NCI-H2227 (cell line): ENCODE measurements around the gene RPL22.

Experiments used
- DNase-seq: peaks from one replicate; lab custom pipeline; 2025; ENCODE audit not compliant: unreplicated experiment; lab: John Stamatoyannopoulos, UW

The RPL22 gene

DNA sequence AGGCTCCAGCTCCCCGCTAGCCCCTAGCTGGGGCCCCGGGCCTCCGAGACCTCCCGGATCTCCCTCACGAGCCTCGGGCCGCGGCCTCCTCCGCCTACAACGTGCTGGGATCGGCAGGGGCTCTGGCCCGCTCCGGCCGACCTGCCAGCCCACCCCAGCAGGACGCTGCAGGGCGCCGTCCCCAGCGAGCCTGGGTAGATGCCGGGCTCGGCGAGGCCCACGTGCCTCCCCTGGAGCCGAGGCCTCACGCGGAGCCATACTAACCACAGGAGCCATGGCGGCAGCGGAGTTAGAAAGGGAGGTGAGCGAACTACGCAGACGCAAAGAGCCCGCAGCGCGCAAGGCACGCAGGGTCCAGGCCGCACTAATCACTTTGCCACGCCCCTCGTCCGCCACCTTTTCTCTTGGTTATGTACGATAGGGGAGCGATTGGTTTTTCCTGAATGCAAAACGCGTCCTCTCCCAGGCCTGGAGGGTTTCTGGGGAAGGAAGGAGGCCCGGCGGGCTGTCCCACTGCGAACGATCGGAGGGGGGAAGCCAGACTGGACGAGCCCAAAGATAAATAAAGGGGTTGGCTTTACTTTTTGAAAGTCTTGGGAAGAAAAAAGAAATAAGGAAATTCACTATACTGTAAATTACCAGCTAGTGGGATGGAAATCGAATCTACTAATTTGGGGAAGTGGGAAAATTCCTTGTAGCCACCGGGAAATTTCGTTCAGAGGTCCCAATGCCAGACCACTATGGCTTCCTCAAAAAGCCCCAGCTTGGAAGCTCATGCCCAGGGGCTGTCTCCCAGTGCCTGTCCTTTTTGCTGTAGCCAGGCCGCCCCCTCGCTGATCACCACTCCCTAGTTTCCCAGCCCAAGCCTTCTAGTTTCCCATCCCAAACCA lies at the start of gene RPL22:
Gene RPL22 (minus strand): TSS at position 298 of the 890 bp plus-strand sequence. CDS start 22 bp downstream, at position 276.
- DNase-seq: peak; percentile 99

DNA sequence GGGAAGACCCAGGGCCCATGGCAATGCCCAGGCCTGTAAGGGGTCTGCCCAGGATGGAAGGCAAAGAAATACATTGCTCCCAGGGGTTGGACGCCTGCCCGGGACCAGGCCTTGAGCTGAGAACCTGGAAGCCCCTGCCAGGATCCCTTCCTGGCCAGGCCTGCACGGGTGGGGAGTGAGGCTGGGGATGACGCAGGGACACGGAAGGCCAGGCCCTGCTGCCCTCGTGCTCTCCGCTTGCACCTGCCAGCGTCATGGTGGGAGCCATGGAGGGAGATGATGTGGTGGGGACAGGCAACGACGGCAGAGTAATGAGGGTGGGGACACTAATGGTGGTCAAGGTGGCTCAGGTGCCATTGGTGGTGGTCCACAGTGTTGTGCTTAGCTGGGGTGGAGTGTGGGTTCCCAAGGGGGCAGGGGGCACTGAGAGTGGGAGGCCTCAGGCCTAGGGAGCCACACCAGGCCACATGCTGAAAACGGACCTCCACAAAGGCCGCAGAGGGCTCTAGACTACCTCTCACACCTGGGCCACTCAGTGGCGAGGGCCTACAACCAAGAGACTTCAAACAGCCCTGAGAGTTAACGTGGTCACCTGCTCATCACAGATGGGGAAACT lies 48.9 kb upstream of the RPL22 start:
- no peak for DNase-seq

DNA sequence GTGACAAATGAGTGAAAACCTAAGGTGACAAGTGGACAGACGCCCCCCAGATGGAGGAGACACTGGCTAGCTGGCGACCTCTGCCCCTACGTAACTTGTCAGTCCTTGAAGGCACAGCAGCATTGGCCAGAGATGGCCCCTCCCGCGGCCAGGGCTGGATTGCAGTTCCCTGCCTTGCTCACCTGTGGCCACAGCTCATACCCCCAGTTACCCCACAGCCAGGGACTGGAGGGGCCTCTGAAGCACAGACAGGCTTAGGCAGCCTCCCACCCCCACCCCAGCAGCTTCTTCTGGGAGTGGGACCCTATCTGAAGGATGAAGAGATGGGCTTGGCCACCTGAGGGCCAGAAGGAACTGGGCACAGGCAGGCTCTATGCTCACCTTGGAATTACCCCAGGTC lies 48.3 kb upstream of the RPL22 start:
- DNase-seq: no peak

DNA sequence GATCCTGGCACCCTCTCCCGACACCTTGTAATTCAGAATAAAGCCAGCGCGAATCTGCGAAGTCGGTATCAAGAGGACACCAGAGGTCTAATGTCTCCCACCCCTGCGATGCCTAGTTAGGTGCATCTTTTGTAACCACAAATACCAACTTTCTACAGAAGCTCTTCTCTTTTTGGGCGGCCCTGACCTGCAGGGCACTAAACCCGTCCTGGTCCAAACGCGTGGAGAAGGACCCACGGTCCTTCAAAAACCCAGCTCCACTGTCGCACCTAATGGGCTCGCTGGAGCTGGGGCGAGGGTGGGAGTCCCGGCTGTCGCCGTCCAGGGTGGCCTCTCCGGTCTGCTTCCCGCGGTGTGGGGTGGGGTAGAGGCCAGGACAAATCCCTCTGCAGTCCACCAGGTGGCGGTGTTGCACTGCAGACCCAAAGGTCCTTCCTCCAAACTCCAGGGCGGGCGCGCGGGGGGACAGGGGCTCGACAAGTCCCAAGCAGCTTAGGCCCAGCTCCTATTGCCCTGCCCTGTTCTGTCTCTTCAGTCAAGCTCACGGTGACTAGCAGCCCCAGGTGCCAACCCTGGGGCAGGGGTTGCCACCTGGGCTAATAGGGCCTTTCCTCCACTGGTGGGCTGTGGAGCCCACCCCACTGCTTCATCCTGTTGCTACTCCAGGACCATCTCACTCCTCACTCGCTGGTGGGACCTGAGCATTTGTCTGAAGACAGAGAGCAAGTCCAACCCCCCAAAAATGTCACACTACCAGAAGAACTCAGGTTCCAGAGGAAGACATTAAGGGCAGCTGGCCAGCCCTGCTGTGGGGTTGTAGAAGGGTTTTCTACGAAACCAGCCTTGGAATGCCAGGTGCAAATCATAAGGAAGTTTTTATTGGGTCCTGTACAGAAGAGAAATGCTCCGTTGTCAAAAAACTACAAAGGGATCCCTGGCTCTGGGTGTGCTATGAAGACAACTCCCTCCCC lies 47.4 kb upstream of the RPL22 start:
- DNase-seq: peak; percentile 90

DNA sequence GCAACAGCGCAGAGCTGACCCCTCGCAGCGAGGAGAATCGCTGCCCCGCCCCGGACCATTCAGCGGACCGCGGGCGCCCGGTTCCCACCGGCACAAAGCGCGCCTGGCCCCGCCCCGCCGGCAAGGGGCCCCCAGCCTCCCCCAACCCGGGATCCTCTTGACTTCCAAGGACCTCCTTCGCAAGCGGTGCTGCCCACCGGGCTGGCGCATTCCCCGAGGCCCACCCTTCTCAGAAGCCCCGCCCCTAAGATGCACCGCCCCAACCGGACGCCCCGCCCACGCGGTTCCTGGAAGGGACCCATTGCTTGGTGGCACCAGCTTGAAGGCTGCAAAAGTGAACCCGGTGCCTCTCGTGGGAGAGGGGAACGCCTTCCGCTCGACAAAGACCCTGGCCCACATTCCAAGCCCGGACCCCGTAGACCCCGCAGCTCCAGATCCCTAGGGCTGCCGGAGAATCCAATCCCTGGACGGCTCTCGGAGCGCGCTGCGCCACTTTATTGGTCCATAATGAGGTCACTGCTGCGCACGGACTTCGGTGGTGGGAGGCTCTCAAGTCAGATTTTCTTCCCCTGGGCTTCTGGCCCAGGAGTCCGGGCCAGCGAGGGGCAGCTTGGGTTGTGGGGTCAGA lies 46.6 kb upstream of the RPL22 start:
- peak; percentile 97 for DNase-seq

DNA sequence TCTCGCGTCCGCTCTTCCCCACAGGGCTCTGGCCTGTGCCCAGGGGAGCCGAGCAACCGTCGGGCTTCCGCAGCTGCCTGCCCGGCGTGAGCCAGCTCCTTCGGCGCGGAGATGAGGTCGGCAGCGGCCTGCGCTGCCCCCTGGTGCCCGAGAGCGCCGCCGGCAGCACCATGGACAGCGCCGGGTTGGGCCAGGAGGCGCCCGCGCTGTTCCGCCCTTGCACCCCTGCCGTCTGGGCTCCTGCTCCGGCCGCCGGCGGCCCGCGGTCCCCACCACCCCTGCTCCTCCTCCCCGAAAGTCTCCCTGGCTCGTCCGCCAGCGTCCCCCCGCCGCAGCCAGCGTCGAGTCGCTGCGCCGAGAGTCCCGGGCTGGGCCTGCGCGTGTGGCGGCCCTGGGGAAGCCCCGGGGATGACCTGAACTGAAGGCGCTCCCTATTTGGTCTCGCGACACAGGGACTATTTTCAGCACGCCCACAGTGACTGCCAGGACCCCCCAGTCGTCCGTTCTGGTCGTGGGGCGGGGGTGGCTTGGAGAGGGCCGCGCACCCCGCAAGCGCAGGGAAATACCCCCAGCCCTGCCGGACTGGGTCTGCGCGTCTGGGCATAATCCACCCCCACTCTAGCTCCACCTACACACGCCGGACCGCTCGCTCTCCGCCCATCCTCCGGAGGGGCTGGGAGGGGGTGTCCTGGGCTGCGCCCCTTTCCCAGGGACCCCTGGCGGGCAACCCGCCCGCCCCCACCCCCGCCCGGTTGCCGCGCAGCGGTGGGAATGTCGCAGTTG lies 45.9 kb upstream of the RPL22 start:
- peak; percentile 90 for DNase-seq

DNA sequence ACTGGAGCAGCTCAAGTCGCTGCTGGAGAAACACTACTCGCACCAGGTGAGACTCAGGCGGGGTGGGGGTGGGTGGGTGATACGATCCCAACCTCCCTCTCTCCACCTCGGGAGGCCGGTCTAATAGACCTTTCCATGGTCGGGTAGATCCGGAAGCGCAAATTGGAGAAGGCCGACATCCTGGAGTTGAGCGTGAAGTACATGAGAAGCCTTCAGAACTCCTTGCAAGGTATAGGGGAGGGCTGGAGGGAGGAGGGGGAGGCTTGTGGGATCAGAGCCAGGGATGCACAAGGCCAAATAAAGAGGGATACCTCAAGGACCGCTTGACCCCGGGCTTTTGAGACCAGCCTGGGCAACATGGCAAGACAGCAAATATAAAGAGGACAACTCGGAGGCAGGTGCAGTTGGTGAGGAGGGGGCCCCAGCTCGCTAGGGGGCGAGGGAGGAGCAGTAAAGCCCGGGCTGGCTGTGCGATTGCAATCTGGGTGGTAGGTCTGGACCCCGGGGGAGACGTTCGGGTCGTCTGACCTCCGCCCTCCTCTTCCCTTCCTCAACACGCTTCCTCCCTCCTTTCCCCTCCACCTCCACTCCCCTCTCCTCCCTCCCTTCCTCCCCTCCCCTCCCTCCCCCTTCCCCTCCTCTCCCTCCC lies 45.1 kb upstream of the RPL22 start:
- DNase-seq: no peak

DNA sequence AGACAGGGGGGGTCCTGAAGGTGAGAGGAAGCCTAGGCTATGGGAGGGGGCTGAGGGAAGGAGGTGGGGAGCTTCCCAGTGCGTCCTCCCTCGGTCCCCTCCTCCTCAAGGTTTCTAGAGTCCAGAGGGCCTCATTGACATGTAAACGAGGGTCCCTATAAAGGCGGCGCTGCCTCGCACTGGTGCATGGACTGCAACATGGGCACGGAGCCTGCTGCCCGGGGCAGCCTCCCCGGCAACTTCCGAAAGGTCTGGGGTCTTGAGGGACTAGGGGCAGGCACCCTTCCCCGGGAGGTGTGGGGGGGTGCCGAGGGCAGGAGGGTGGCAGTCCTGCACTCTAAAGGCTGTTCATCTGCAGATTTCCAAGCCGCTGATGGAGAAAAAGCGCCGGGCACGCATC lies 44.6 kb upstream of the RPL22 start, which contains the start of gene HES3:
Gene HES3 (plus strand): TSS at position 187 of the 400 bp plus-strand sequence. CDS start 187 bp downstream, at position 374.
- no peak for DNase-seq

DNA sequence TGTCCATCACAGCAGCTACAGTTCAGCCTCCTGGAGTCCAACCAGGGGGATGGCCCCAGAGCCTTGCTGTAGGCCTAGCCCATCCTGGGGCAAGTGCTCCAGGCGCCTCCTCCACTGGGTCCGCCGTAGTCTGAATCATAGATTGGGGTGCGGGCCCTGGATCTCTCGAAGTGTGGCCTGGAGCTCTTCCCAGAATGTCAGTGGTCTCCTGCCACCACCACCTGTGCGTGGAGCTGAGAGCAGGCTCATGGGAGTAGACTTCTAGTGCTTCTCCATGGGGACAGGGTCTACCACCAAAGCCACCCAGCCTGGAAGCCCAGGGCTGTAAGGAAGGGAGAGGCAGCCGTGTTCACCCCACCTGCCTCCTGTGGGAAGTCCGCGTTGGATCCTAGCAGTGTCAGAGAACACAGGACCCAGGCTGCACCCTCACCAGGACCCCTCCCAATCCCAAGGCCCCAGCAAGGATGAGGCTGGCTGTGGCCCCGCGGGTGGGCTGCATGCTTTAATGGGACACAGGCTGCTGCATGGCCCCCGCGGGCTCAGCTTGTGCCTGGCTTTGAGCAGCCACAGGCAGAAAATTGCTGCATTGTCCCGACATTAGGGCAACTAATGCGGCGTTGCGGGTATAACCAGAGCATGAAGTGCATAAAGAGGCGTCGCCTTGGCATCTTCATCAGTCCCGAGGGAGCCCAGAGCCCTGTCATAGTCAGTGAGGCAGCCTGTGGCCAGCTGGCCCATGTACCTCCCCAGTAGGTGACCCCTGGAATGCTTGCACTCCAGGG lies 43.8 kb upstream of the RPL22 start:
- DNase-seq: no peak

DNA sequence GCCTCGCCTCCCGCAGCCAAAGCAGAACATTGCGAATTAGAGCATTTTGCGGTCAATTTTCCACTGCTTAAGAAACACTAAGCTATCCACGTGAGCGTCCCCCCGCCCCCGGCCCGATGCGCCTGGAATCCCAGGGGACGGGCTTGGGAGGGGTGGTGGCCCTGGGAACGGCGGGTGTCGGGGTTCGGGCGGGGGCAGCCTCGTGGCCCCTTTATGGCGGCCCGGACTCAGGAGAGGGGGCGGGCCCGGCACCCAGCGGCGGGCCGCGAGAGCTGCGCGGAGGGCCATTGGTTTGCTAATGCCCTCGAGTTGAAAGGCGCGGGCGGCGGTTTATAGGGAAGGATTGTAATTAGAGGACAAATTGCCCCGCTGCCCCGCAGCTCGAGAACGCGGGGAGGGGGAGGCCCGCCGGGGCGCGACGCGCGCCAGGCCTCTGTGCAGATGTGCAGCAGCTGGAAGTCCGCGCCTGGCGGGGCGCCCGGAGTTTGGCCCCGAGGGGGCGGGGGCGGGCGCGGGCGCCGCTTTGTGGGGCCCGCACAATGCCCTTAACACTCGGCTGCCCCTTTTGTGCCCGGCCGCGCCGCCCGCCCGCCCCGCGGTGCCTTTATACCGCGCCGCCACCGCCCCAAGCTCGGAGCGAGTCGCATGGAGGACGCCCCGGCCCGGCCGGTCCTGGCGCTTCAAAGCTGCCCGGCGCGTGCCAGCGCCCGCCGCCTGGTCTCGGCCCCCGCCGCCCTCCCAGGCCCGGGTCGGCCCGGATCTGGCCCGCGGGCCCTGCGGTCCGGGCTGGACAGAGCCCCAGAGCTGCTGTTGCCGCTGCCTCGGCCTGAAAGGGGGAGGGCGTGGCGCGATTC lies 42.7 kb upstream of the RPL22 start:
- peak; percentile 61 for DNase-seq

DNA sequence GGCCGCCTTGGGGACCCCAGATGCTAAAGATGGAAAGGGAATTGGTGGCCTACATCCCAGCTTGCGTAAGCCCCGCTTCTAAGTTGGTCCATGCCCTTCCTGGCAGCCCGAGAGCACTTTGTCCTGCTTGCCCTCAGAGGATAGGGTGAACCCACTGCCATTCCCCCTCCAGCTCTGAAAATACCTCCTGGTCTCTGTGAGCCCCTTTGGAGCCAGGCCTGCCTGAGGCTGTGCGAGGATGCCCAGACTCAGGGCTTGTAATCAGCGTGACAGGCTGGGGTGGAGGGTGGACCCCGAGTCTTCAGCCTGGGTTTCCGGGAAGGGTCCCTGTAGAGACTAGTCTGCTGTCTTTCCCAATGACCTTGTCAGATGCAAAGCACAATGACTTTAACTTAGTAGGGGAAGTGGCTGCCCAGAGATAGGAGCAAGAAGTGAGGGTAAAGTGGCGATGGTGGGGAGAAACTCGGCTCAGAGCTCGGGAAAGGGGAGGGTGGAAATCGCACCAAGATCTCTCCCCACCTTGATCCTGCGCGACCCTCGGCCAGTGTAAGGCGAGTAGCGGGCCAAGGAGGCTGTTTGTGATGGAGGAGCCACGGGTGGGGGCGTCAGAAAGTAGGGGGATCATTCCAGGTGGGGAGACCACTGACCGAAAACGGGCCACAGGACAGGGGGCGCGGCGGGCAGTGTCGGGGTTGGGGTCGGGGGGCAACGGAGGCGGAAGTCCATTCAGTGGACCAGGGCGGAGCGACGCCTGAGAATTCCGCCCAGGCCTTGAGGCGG lies 41.9 kb upstream of the RPL22 start:
- DNase-seq: no peak

DNA sequence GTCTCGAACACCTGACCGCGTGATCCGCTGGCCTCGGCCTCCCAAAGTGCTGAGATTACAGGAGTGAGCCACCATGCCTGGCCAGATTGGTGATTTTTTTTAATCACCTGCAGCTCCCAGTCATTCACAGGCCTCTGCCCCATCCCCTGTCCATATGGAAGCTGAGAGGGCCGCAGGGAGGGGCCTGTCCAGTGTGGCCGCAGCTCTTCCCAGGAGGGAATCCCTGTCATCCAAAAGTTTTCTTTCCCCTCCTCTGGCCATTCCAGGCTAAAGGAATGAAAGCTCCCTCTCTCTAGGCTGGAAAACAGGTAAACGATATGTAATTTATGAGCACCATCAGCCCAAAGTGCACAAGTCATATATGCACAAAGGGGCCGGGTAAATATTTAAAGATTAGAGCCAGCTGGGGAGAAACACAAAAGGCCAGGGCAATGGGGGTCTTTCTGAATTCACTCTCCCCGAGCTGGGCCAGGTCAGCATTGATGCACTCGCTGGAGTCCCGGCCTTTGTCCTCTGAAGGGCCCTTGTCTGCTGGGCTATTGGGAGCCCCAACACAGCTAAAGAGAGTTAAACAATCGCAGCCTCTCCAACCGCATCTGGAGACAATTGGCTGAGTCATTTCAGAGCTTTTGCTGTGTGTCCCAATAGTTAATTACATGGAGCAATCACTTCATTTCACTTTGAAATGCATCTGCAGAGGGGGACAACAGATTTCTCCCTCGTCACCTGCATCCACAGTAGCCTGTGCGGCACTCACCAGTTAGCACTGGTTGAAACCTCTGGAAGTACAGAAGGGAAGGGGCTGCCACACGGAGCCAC lies 40.8 kb upstream of the RPL22 start:
- peak; percentile 58 for DNase-seq

DNA sequence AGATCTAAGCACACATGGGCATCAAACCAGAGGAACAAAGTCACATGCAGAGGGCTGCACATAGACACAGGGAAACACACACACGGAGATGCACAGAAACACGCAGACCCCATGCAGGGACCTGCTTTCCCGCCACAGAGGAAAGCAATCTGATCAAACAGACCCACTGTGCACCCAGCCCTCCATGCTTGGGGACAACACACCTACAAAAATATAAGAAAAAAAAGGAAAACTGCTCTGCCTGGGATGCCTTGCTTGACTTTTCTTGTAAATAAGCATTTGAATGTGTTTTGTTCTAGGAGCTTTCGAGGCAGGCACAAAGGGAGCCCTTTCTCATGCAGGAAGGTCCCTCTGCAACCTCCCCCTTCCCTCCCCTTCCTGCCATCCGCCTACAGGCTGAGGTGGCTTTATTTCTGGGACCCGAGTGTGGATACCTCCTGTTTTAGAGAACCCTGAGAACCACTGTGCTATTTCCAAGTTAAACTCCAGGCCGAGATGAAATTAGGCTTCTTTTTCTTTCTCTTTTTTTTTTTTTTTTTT lies 39.9 kb upstream of the RPL22 start:
- DNase-seq: no peak

DNA sequence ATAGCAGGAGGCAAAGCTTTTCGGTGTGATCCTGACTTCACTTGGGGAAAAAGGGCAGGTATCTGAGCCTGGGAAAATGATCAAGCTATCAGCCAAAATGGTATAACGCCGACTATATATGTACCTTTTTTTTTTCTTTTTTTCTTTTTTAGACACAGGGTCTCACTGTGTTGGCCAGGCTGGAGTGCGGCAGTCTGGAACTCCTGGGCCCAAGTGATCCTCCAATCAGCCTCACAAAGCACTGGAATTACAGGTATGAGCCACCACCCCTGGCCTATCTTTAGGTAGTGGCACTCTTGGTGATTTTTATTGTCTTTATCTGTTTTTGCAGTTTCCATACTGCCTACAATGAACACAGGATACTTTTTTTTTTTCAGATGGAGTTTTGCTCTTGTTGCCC lies 37.7 kb upstream of the RPL22 start:
- DNase-seq: no peak

DNA sequence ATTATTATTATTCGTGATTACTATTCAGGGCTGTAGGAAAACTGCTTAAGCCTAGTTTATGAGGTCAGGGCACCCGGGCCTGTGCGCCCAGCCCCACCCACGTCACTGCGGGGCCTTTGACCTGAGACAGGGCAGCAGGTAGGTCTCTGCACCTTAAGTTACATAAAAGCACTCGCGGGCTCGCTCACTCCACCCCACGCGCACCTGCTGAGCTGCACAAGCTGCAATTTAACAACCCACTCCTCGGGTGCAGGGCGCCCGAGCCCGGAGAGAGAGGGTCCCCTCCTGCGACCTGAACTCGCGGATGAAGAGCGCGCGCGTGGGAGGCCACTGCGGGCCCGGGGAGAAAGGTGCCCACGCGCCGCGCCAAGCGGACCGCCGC lies 35.9 kb upstream of the RPL22 start:
- DNase-seq: no peak
